IMR-90 (cell line): Measurements from ENCODE around the gene DDT. TPM values are rescaled to one million over a fixed set of nuclear protein-coding genes. Genes with fewer than 3 reads are reported as not detected.

Source experiments
- ATAC-seq: fragments of 200-7000 bp; cut with Tn5 transposase; 2 replicates; pipeline ENCODE4 v1.9.1; 2020; ENCODE audit warnings: low read depth, mild to moderate bottlenecking, moderate library complexity
- BruUV-seq: library from RNA; stranded (reverse); fragments of 400-500 nt; replicated peaks from 2 replicates; lab custom pipeline; 2021; lab: Mats Ljungman, UMichigan
- CTCF ChIA-PET: fragments of 300-600 bp; formaldehyde crosslinking; extraction: SDS; loops from one replicate; lab custom pipeline; 2021; ENCODE audit warnings: antibody characterized with exemption; lab: Yijun Ruan, JAX
- POLR2A ChIA-PET: fragments of 300-600 bp; sonication (Branson Sonifier 250); formaldehyde crosslinking; loops from one replicate; lab custom pipeline; 2022; ENCODE audit warnings: antibody characterized with exemption; ENCODE audit not compliant: unreplicated experiment; lab: Charles Lee
- DNase-seq: peaks from one replicate; pipeline ENCODE4 v3.0.0; 2013
- H2AFZ ChIP-seq: replicated peaks from 2 replicates; pipeline ENCODE3; 2013; ENCODE audit warnings: low read length, mild to moderate bottlenecking; ENCODE audit not compliant: poor library complexity
- H2AK5ac ChIP-seq: 2 replicates; pipeline ENCODE4 v1.6.1; 2013; ENCODE audit warnings: low read depth, low read length, inconsistent platforms
- H2AK9ac ChIP-seq: replicated peaks from 2 replicates; pipeline ENCODE3; 2013; ENCODE audit warnings: mild to moderate bottlenecking, low read depth, low read length, moderate library complexity; ENCODE audit not compliant: poor library complexity
- H2BK120ac ChIP-seq: 2 replicates; pipeline ENCODE4 v1.6.1; 2013; ENCODE audit warnings: low read depth, low read length, inconsistent platforms
- H2BK15ac ChIP-seq: 3 replicates; pipeline ENCODE4 v1.6.1; 2013; ENCODE audit warnings: low read depth, low read length, inconsistent platforms
- H2BK20ac ChIP-seq: 2 replicates; pipeline ENCODE4 v1.6.1; 2013; ENCODE audit warnings: low read depth, mild to moderate bottlenecking, inconsistent platforms, low read length, moderate library complexity
- H2BK5ac ChIP-seq: 2 replicates; pipeline ENCODE4 v1.6.1; 2013; ENCODE audit warnings: mild to moderate bottlenecking, low read depth, low read length, inconsistent platforms; ENCODE audit not compliant: poor library complexity, severe bottlenecking
- H3K14ac ChIP-seq: replicated peaks from 2 replicates; pipeline ENCODE4 v1.6.1; 2013; ENCODE audit warnings: low read depth, low read length, inconsistent platforms
- H3K18ac ChIP-seq: 2 replicates; pipeline ENCODE4 v1.6.1; 2013; ENCODE audit warnings: low read depth, low read length, control low read depth
- H3K23ac ChIP-seq: 2 replicates; pipeline ENCODE4 v1.6.1; 2013; ENCODE audit warnings: low read depth, low read length, inconsistent platforms
- H3K27ac ChIP-seq: 2 replicates; pipeline ENCODE4 v1.5.1; 2013; ENCODE audit warnings: mild to moderate bottlenecking, control low read depth, low read length; ENCODE audit not compliant: insufficient read depth
- H3K27me3 ChIP-seq: 2 replicates; pipeline ENCODE4 v1.6.1; 2013; ENCODE audit warnings: low read length; ENCODE audit not compliant: control insufficient read depth, insufficient read depth
- H3K36me3 ChIP-seq: 2 replicates; pipeline ENCODE4 v1.6.1; 2013; ENCODE audit warnings: low read length, mixed read lengths; ENCODE audit not compliant: control insufficient read depth, insufficient read depth
- H3K4ac ChIP-seq: 2 replicates; pipeline ENCODE4 v1.6.1; 2013; ENCODE audit warnings: low read depth, low read length, inconsistent platforms
- H3K4me1 ChIP-seq: 2 replicates; pipeline ENCODE4 v1.6.1; 2013; ENCODE audit warnings: low read length, mixed read lengths; ENCODE audit not compliant: control insufficient read depth, insufficient read depth
- H3K4me2 ChIP-seq: 2 replicates; pipeline ENCODE4 v1.6.1; 2013; ENCODE audit warnings: low read depth, mild to moderate bottlenecking, control low read depth, low read length, moderate library complexity
- H3K4me3 ChIP-seq: 2 replicates; pipeline ENCODE4 v1.5.1; 2013; ENCODE audit warnings: low read depth, mild to moderate bottlenecking, control low read depth, low read length, moderate library complexity; ENCODE audit not compliant: insufficient read depth
- H3K56ac ChIP-seq: 2 replicates; pipeline ENCODE4 v1.6.1; 2013; ENCODE audit warnings: low read length, inconsistent platforms; ENCODE audit not compliant: insufficient read depth; ENCODE audit errors: extremely low read depth
- H3K79me1 ChIP-seq, 2 experiments: 2 replicates each; pipeline ENCODE4 v1.6.1; 2013; ENCODE audit warnings: low read length in 2 of 2, inconsistent platforms in 1 of 2, low read depth in 1 of 2
- H3K9ac ChIP-seq: 2 replicates; pipeline ENCODE4 v1.6.1; 2013; ENCODE audit warnings: low read depth, low read length, control low read depth
- H3K9me1 ChIP-seq: 2 replicates; pipeline ENCODE4 v1.6.1; 2013; ENCODE audit warnings: low read length, inconsistent platforms; ENCODE audit not compliant: insufficient read depth
- H3K9me3 ChIP-seq: 2 replicates; pipeline ENCODE4 v1.6.1; 2013; ENCODE audit warnings: low read length; ENCODE audit not compliant: control insufficient read depth, insufficient read depth
- H4K20me1 ChIP-seq: 2 replicates; pipeline ENCODE4 v1.6.1; 2013; ENCODE audit warnings: low read length, inconsistent platforms; ENCODE audit not compliant: insufficient read depth
- H4K5ac ChIP-seq: 2 replicates; pipeline ENCODE4 v1.6.1; 2013; ENCODE audit warnings: mild to moderate bottlenecking, low read depth, low read length, control low read depth
- H4K8ac ChIP-seq, 2 experiments: 2 replicates each; pipeline ENCODE4 v1.6.1; 2013; ENCODE audit warnings: low read depth in 2 of 2, low read length in 2 of 2, control low read depth in 1 of 2, inconsistent platforms in 1 of 2
- H4K91ac ChIP-seq: 2 replicates; pipeline ENCODE4 v1.6.1; 2013; ENCODE audit warnings: low read depth, low read length, inconsistent platforms; ENCODE audit not compliant: insufficient read depth
- CEBPB ChIP-seq: IDR thresholded peaks from 2 replicates; pipeline ENCODE4 v1.6.1; 2012; ENCODE audit warnings: low read depth, low read length, improper control_type of control experiment
- CTCF ChIP-seq: conservative IDR thresholded peaks from 2 replicates; pipeline ENCODE4 v1.5.1; 2012; ENCODE audit warnings: mild to moderate bottlenecking, low read depth, low read length, improper control_type of control experiment
- MAZ ChIP-seq: IDR thresholded peaks from 2 replicates; pipeline ENCODE4 v1.6.1; 2012; ENCODE audit warnings: low read depth, mild to moderate bottlenecking, low read length, improper control_type of control experiment, moderate library complexity, borderline replicate concordance
- MXI1 ChIP-seq: IDR thresholded peaks from 2 replicates; pipeline ENCODE4 v1.6.1; 2012; ENCODE audit warnings: low read depth, mild to moderate bottlenecking, low read length, moderate library complexity, borderline replicate concordance
- WGBS, 2 experiments: methylation state at CpG; one replicate each; pipeline versions ENCODE4 v1.1.5 to v1.1.7; 2013; ENCODE audit warnings: missing lambda C conversion rate in 2 of 2; ENCODE audit not compliant: insufficient read length in 1 of 2; ENCODE audit errors: extremely low coverage in 2 of 2; 5-methylcytosine and 5-hydroxymethylcytosine counted together
- dilution Hi-C: fragments of 300-500 bp; cut with HindIII; formaldehyde crosslinking; loops from one replicate; pipeline ENCODE4 v1.14.3; 2018; ENCODE audit warnings: low sequenced_read_pairs; ENCODE audit not compliant: unreplicated experiment
- in situ Hi-C: fragments of 300-500 bp; cut with MboI; formaldehyde crosslinking; loops from 3 replicates; pipeline ENCODE4 v1.14.3; 2019; ENCODE audit warnings: low sequenced_read_pairs, inconsistent platforms, mixed read lengths
- intact Hi-C: fragments of 100-400 bp; cut with micrococcal nuclease; formaldehyde crosslinking; loops from 2 replicates; pipeline ENCODE4 v1.10.0; 2022
- polyA plus RNA-seq, 3 experiments: library from polyadenylated mRNA; depleted of rRNA; stranded (reverse); fragments of >200 nt; gene quantifications; 2 replicates each; pipeline ENCODE4 v1.2.3, GENCODE V29; 2012; ENCODE audit warnings: low replicate concordance in 1 of 3
- total RNA-seq: library from RNA; depleted of rRNA; stranded (reverse); fragments of >200 nt; gene quantifications from 2 replicates; pipeline ENCODE4 v1.2.3, GENCODE V29; 2012

The DDT gene
- total and polyA plus RNA-seq, 2 of the 4 experiments (the other 2 are of a cell fraction) = 54.8 to 151 TPM

DNA sequence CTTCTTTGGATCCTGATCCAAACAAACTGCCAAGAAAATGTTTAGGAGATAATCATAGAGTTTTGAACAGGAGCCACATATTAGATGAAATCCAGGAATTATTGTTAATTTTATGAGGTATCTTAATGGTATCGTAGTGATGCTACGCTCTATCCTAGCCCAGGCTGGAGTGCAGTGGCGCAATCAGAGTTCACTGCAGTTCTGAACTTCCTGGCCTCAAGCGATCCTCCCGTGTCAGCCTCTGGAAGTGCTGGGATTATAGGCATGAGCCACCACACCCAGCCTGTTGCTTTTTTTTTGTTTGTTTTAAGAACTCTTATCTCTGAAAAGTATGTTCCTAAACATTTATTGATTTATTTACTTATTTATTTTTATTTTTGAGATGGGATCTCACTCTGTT is 28.6 kb upstream of the DDT start:
- Histone ChIP-seq H3K4me3 (no peak overlapping the region), H3K79me1 (no peaks in the 10 kb centered on the region), H2BK15ac (no peak overlapping the region), H3K36me3 (no peaks in the 10 kb centered on the region), H4K91ac (no peak overlapping the region), H3K4ac (no peak overlapping the region), H3K14ac (no peak overlapping the region), H2BK120ac (no peak overlapping the region), H3K9me3 (no peaks in the 10 kb centered on the region), H3K9ac (no peak overlapping the region), H3K4me2 (no peak overlapping the region), H4K5ac (no peak overlapping the region), H4K8ac (no peak overlapping the region), H3K27me3 (no peaks in the 10 kb centered on the region; the same call in 1 of the 2 replicates), H3K27ac (no peak overlapping the region), H2AK9ac (no peak overlapping the region), H4K20me1 (no peaks in the 10 kb centered on the region), H2AFZ (no peak overlapping the region), H3K4me1 (no peaks in the 10 kb centered on the region), H2BK20ac (no peak overlapping the region), H3K56ac (no peak overlapping the region), H3K18ac (no peak overlapping the region), H2AK5ac (no peak overlapping the region), H2BK5ac (no peak overlapping the region), H3K9me1 (no peaks in the 10 kb centered on the region), H3K23ac (no peak overlapping the region)
- ChIA-PET POLR2A (no interaction called here), CTCF (no interaction called here)
- WGBS, 2 experiments = no CpG with 5 or more reads among the region's 5 CpGs
- no peak for ATAC-seq
- TF ChIP-seq CTCF (no peak), CEBPB (peak; percentile 10; the same call in 1 of the 2 replicates), MAZ (no peak), MXI1 (no peak)
- dilution Hi-C loops = no loop called here
- BruUV-seq = no TSS peak
- in situ Hi-C loops = no loop called here
- no peak for DNase-seq
- intact Hi-C loops = no loop called here
